ENCODE results near the gene NUP160. TPM values are rescaled to one million over a fixed set of nuclear protein-coding genes. Genes with fewer than 3 reads are reported as not detected.
A peak's percentile ranks its signal among the peaks of the same experiment; 100 is the strongest.

The NUP160 gene
- total and polyA plus RNA-seq, 2 of the 13 experiments (the other 11 are each of a cell fraction or from before 2014, with no cell fraction given): 28.3 to 43.5 TPM

DNA sequence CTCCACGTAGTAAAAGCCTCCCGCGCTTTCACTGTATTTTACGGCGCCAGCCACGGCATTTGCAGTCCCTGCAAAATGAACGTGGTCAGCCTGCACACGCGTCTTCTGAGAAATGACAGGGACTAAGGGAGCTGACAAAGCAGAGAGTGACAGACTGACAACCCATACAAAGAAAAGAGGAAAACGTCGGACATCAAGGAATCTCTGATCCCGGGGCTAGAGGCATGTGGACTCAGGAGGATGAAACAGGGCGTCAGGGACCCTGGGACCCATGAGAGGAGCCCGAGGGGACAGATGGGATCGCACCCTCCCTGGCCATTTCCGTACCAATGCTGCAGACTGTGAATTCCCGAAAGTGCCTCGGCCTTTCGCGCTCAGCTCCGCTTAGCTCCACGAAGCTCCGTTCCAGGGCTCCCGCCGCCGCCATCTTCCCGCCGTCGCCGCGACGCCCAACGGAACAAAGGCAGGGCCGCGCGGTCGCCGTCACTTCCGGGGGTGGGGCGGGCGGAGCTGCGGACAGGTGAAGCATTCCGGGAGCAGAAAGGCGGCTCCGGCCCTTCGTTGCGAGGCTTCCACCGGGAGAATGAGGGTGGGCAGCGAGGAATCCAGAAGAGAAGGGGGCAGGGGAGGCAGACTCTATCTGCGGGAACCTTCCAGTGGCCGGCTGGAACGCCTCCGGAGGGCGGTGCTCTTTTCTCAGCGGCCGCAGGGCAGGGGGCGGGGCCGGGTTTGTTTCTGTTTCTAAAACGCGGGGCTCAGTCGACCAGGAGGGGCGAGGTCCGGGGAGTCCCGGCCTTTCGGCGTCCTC lies at the start of gene NUP160 (continued):
- TF ChIP-seq USF2 (IDR thresholded peaks at IDR 0.05; ENCODE audit: low read depth, low read length): no peak
- peak; percentile 40; the same call in 1 of the 2 replicates for TF ChIP-seq USF2 (CRISPR knock-in tag; IDR thresholded peaks at IDR 0.05; ENCODE audit: borderline replicate concordance)
- peak; percentile 94 for TF ChIP-seq PHF8 (CRISPR knock-in tag; IDR thresholded peaks at IDR 0.05)
- peak; percentile 45; the same call in 1 of the 2 replicates for TF ChIP-seq ZNF292 (CRISPR knock-in tag; IDR thresholded peaks at IDR 0.05; ENCODE audit: borderline replicate concordance, low read depth)
- peak in 1 of 2 experiments; percentile 50; a peak in 1 of 4 replicates for TF ChIP-seq REST (IDR thresholded peaks at IDR 0.05; ENCODE audit: borderline replicate concordance in 1 of 2, low read depth in 1 of 2, low read length in 2 of 2)
- 0 out of 2 replicates have a peak, but pooled peaks have one; percentile 60 for TF ChIP-seq SMYD3 (CRISPR knock-in tag; IDR thresholded peaks at IDR 0.05)
- TF ChIP-seq DMAP1 (CRISPR knock-in tag; IDR thresholded peaks at IDR 0.05): peak; percentile 96
- peak; percentile 56 for TF ChIP-seq ZNF331 (CRISPR knock-in tag; IDR thresholded peaks at IDR 0.05)
- no peak for TF ChIP-seq CSRNP2 (CRISPR knock-in tag; conservative IDR thresholded peaks at IDR 0.05; ENCODE audit: low read depth)
- TF ChIP-seq TFDP2 (CRISPR knock-in tag; IDR thresholded peaks at IDR 0.05): peak; percentile 87
- TF ChIP-seq, protein P1, sequence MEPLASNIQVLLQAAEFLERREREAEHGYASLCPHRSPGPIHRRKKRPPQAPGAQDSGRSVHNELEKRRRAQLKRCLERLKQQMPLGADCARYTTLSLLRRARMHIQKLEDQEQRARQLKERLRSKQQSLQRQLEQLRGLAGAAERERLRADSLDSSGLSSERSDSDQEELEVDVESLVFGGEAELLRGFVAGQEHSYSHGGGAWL (CRISPR knock-in tag; IDR thresholded peaks at IDR 0.05): peak; percentile 71; the same call in 1 of the 2 replicates
- TF ChIP-seq ZNF792 (CRISPR knock-in tag; IDR thresholded peaks at IDR 0.05): 0 out of 2 replicates have a peak, but pooled peaks have one; percentile 31
- TF ChIP-seq MEIS2 (CRISPR knock-in tag; IDR thresholded peaks at IDR 0.05): peak; percentile 88
- TF ChIP-seq, protein P2, sequence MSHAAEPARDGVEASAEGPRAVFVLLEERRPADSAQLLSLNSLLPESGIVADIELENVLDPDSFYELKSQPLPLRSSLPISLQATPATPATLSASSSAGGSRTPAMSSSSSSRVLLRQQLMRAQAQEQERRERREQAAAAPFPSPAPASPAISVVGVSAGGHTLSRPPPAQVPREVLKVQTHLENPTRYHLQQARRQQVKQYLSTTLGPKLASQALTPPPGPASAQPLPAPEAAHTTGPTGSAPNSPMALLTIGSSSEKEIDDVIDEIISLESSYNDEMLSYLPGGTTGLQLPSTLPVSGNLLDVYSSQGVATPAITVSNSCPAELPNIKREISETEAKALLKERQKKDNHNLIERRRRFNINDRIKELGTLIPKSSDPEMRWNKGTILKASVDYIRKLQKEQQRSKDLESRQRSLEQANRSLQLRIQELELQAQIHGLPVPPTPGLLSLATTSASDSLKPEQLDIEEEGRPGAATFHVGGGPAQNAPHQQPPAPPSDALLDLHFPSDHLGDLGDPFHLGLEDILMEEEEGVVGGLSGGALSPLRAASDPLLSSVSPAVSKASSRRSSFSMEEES (CRISPR knock-in tag; IDR thresholded peaks at IDR 0.05): no peak
- peak; percentile 68; the same call in 1 of the 2 replicates for TF ChIP-seq ZIK1 (CRISPR knock-in tag; IDR thresholded peaks at IDR 0.05; ENCODE audit: borderline replicate concordance, low read depth)
- TF ChIP-seq SOX13 (IDR thresholded peaks at IDR 0.05): 0 out of 2 replicates have a peak, but pooled peaks have one; percentile 9
- TF ChIP-seq SOX13 (CRISPR knock-in tag; conservative IDR thresholded peaks at IDR 0.05 in 1 of 2, IDR thresholded peaks at IDR 0.05 in 1 of 2): peak in 1 of 2 experiments; percentile 59; a peak in 2 of 4 replicates

All from HepG2 (cell line).